Right lobe of liver (tissue), 4 donors: ENCODE data around the gene SLC38A10.

Experiments used
- CTCF ChIP-seq, 4 donors: fragments of 200-600 bp in 3 of 4; fragments of 450-650 bp in 1 of 4; IDR thresholded peaks; one replicate each; pipeline versions ENCODE4 v1.5.1 to v1.8.0; 2016 to 2022; ENCODE audit warnings: antibody characterized with exemption in 4 of 4, mild to moderate bottlenecking in 2 of 4
- POLR2A ChIP-seq: fragments of 450-650 bp; IDR thresholded peaks from one replicate; pipeline ENCODE4 v1.6.1; 2017; ENCODE audit warnings: antibody characterized with exemption, mild to moderate bottlenecking
- donor health status: DM: no; HTN: no; CAD: no.
- donor health status: DM: no; HTN: no; CAD: no.
- donor health status: DM: no; HTN: yes; CAD: no.

GRCh38 chr17:81246679-81247338 lies 48.3 kb downstream of the SLC38A10 start:
- TF ChIP-seq CTCF (IDR thresholded peaks at IDR 0.05) (no peak), POLR2A (no peak)
